ENCODE measurements around the gene ARHGAP10.

- TF ChIP-seq CTCF (IDR thresholded peaks at IDR 0.05) (no peak), POLR2A (IDR thresholded peaks at IDR 0.05) (no peak)
Measured at GRCh38 chr4:148093065-148093464, 361.2 kb downstream of the ARHGAP10 start.

Data from right lobe of liver (tissue), 4 donors.